IPS-18a (cell line): ENCODE measurements around the gene CENPC.

Source experiments
- H3K27ac ChIP-seq: one replicate; pipeline ENCODE4 v1.5.1; 2013; ENCODE audit warnings: low read length
- H3K27me3 ChIP-seq: one replicate; pipeline ENCODE4 v1.6.1; 2013; ENCODE audit warnings: mild to moderate bottlenecking, low read length; ENCODE audit not compliant: control insufficient read depth, insufficient read depth
- H3K36me3 ChIP-seq: one replicate; pipeline ENCODE4 v1.6.1; 2013; ENCODE audit warnings: low read depth, low read length; ENCODE audit not compliant: control insufficient read depth
- H3K4me1 ChIP-seq: one replicate; pipeline ENCODE4 v1.6.1; 2013; ENCODE audit warnings: low read depth, low read length; ENCODE audit not compliant: control insufficient read depth
- H3K4me3 ChIP-seq: one replicate; pipeline ENCODE4 v1.5.1; 2013; ENCODE audit warnings: low read length
- H3K9ac ChIP-seq: one replicate; pipeline ENCODE4 v1.6.1; 2013; ENCODE audit warnings: mild to moderate bottlenecking, low read length, moderate library complexity
- H3K9me3 ChIP-seq: one replicate; pipeline ENCODE4 v1.6.1; 2013; ENCODE audit warnings: low read depth, low read length; ENCODE audit not compliant: control insufficient read depth

CENPC gene

DNA sequence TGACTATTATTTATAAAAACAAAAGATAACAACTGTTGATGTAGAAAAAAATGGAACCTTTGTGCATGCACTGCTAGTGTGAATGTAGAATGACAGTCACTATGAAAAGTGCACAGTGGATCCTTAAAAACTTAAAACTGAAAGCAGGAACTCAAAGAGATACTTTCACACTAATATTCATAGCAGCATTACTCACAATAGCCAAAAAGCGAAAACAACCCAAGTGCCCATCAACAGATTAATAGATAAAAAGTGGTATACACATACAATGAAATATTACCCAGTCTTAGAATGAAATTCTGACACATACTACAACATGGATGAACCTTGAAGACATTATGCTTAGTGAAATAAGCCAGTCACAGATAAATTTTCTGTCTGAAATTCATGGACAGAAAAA is 23.8 kb downstream of the CENPC start:
- no peak overlapping the region for H3K4me3 ChIP-seq
- no peak overlapping the region for H3K27ac ChIP-seq
- peaks cover 13% of the 10 kb centered on the region for H3K36me3 ChIP-seq
- H3K27me3 ChIP-seq, result no peaks in the 10 kb centered on the region
- H3K9me3 ChIP-seq, result no peaks in the 10 kb centered on the region
- H3K9ac ChIP-seq, result no peak overlapping the region
- H3K4me1 ChIP-seq, result no peaks in the 10 kb centered on the region

DNA sequence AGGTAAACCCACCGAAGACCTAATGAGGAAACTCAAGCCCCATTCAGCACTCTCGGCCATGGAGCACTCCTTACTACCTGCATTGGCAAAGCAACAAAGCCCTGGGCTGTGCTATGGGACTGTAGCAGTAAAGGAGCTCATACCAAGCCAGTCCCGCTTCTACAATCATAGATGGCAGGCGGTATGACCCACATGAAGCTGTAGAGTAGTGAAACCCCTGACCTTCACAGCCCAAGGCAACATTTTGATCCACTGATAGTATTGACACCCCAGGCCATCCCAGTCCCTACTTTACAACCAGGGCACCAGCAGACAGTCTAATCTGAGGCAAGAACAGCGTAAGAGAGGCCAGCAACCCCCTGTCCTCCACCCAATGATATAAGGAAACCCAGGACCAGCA is 25.2 kb downstream of the CENPC start:
- Histone ChIP-seq H3K4me3 (no peak overlapping the region), H3K9me3 (no peaks in the 10 kb centered on the region), H3K9ac (no peak overlapping the region), H3K27me3 (no peaks in the 10 kb centered on the region), H3K4me1 (no peaks in the 10 kb centered on the region), H3K36me3 (peaks cover 13% of the 10 kb centered on the region), H3K27ac (no peak overlapping the region)

GRCh38 chr4:67512501-67512900 is 32.8 kb downstream of the CENPC start:
- peaks cover 36% of the 10 kb centered on the region for H3K36me3 ChIP-seq
- H3K4me3 ChIP-seq, result no peak overlapping the region
- no peaks in the 10 kb centered on the region for H3K9me3 ChIP-seq
- H3K9ac ChIP-seq, result no peak overlapping the region
- no peaks in the 10 kb centered on the region for H3K4me1 ChIP-seq
- H3K27ac ChIP-seq, result no peak overlapping the region
- H3K27me3 ChIP-seq, result no peaks in the 10 kb centered on the region

DNA sequence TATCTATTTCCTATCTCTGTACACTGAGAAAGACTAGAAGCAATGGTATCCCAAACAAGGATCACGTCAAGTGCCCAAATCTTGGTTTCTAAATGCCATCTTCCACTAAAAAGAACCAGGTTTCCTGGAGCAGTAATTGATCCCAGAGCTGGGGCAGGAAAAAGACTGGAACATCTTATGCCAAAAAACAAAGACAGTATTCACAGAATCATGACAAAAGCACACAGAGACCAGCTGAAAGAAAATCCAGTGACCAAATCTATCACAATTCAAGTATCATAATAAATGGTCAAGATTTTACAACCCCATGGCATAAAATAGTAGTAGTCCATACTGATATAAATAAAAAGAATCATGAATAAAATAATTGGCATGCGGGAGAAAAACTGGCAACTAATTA is 44.9 kb downstream of the CENPC start:
- Histone ChIP-seq H3K27ac (no peak overlapping the region), H3K9me3 (no peaks in the 10 kb centered on the region), H3K4me3 (no peak overlapping the region), H3K36me3 (peaks cover 7% of the 10 kb centered on the region), H3K9ac (no peak overlapping the region), H3K27me3 (no peaks in the 10 kb centered on the region), H3K4me1 (no peaks in the 10 kb centered on the region)

GRCh38 chr4:67499799-67500198 is 45.5 kb downstream of the CENPC start:
- no peaks in the 10 kb centered on the region for H3K27me3 ChIP-seq

DNA sequence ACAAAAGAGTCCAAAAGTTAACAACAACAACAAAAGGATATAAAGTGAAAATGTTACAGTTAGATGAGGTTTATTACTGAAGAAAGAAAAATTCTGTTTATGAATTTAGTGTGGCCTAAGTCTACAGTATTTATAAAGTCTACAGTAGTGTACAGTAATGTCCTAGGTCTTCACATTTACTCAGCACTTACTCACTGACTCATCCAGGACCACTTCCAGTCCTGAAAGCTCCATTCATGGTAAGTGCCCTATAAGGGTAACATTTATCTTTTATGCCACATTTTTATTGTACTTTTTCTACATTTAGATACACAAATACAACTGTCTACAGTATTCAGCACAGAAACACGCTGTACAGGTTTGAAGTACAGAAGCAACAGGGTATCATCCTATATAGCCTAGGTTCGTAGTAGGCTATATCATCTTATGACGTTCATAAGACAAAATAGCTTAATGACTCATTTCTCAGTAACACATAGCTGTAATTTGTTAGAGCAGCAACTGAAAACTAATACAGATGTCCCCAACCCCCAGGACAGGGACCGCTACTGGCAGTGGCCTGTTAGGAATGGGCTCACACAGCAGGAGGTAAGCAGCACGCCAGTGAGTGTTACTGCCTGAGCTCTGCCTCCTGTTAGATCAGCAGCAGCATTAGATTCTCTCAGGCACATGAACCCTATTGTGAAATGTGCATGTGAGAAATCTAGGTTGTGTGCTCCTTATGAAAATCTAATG is 61.3 kb downstream of the CENPC start:
- Histone ChIP-seq H3K4me3 (no peak overlapping the region), H3K4me1 (no peaks in the 10 kb centered on the region), H3K9me3 (no peaks in the 10 kb centered on the region), H3K9ac (no peak overlapping the region), H3K36me3 (no peaks in the 10 kb centered on the region), H3K27me3 (no peaks in the 10 kb centered on the region), H3K27ac (no peak overlapping the region)

More at GRCh38 chr4:67499799-67500198, 45.5 kb downstream of the CENPC start:
- Histone ChIP-seq H3K4me3 (no peak overlapping the region), H3K9ac (no peak overlapping the region), H3K36me3 (peaks cover 5% of the 10 kb centered on the region), H3K9me3 (no peaks in the 10 kb centered on the region), H3K4me1 (no peaks in the 10 kb centered on the region), H3K27ac (no peak overlapping the region)

DNA sequence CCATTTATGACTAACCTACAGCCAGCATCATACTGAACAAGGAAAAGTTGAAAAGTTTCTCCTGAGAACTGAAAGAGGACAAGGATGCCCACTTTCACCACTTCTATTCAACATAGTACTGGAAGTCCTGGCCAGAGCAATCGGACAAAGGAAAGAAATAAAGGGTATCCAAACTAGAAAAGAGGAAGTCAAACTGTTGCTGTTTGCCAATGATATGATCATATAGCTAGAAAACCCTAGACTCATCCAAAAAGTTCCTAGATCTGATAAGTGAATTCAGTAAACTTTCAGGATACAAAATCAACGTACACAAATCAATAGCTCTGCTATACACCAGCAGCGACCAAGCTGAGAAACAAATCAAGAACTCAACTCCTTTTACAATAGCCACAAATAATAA is 64.5 kb downstream of the CENPC start:
- H3K4me3 ChIP-seq, result no peak overlapping the region
- H3K27ac ChIP-seq, result no peak overlapping the region
- H3K36me3 ChIP-seq, result peaks cover 8% of the 10 kb centered on the region
- H3K4me1 ChIP-seq, result peaks cover 9% of the 10 kb centered on the region
- no peaks in the 10 kb centered on the region for H3K27me3 ChIP-seq
- no peaks in the 10 kb centered on the region for H3K9me3 ChIP-seq
- no peak overlapping the region for H3K9ac ChIP-seq

DNA sequence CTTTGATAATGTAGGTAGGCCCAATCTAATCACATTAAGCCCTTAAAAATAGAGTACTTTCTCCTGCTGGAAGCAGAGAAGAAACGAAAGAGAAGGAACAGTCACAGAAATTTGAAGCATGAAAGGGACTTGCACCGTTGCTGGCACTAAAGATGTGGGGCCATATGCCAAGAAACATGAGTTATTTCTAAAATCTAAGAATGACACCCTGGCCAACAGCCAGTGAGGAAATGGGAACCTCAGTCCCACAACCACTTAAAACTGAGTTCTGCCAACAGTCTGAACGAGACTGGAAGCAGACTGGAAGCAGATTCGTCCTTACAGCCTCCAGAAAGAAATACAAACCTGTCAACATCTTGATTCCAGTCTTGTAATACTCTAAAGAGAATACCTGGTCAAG is 70.1 kb downstream of the CENPC start:
- H3K27ac ChIP-seq, result no peak overlapping the region
- no peaks in the 10 kb centered on the region for H3K27me3 ChIP-seq
- no peak overlapping the region for H3K9ac ChIP-seq
- H3K4me1 ChIP-seq, result peaks cover 9% of the 10 kb centered on the region
- H3K36me3 ChIP-seq, result peaks cover 22% of the 10 kb centered on the region
- H3K4me3 ChIP-seq, result no peak overlapping the region
- no peaks in the 10 kb centered on the region for H3K9me3 ChIP-seq

- H3K27me3 ChIP-seq, result no peaks in the 10 kb centered on the region
- H3K4me3 ChIP-seq, result no peak overlapping the region
- peaks cover 14% of the 10 kb centered on the region for H3K36me3 ChIP-seq
- H3K9me3 ChIP-seq, result no peaks in the 10 kb centered on the region
- no peaks in the 10 kb centered on the region for H3K4me1 ChIP-seq
- no peak overlapping the region for H3K9ac ChIP-seq
- H3K27ac ChIP-seq, result no peak overlapping the region
Measured at GRCh38 chr4:67470871-67471270, 74.4 kb downstream of the CENPC start.

- peaks cover 4% of the 10 kb centered on the region for H3K36me3 ChIP-seq
- no peak overlapping the region for H3K9ac ChIP-seq
- no peaks in the 10 kb centered on the region for H3K9me3 ChIP-seq
- no peak overlapping the region for H3K4me3 ChIP-seq
- no peaks in the 10 kb centered on the region for H3K27me3 ChIP-seq
- no peaks in the 10 kb centered on the region for H3K4me1 ChIP-seq
- H3K27ac ChIP-seq, result no peak overlapping the region
Measured at GRCh38 chr4:67468830-67469229, 76.5 kb downstream of the CENPC start.

GRCh38 chr4:67466751-67467150 is 78.6 kb downstream of the CENPC start:
- H3K36me3 ChIP-seq, result peaks cover 2% of the 10 kb centered on the region
- H3K9ac ChIP-seq, result no peak overlapping the region
- no peaks in the 10 kb centered on the region for H3K9me3 ChIP-seq
- H3K4me1 ChIP-seq, result no peaks in the 10 kb centered on the region
- H3K27ac ChIP-seq, result no peak overlapping the region
- H3K27me3 ChIP-seq, result no peaks in the 10 kb centered on the region
- no peak overlapping the region for H3K4me3 ChIP-seq

DNA sequence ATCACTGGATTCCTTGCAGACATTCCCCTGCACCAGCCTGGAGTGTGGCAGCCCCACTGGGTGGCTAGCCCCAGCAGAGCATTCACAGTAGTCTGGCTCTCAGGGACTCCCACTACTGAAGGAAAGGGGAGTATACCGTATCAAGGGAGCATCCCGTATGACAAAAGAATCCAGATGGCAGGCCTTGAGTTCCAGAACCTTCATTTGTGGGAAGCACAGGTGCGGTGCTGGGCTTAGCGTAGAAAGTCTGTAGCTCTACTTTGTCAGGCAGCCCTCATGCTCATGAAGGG is 79.6 kb downstream of the CENPC start:
- no peaks in the 10 kb centered on the region for H3K27me3 ChIP-seq
- H3K27ac ChIP-seq, result no peak overlapping the region
- H3K9ac ChIP-seq, result no peak overlapping the region

More for the DNA sequence above, 79.6 kb downstream of the CENPC start:
- Histone ChIP-seq H3K36me3 (no peaks in the 10 kb centered on the region), H3K4me1 (no peaks in the 10 kb centered on the region), H3K4me3 (no peak overlapping the region), H3K9me3 (no peaks in the 10 kb centered on the region)
